GM12874 (cell line): ENCODE measurements around the gene MAPKAPK2.

Source experiments
- CTCF ChIP-seq: IDR thresholded peaks from 2 replicates; pipeline ENCODE4 v1.5.1; 2011; ENCODE audit warnings: low read depth, mild to moderate bottlenecking, control low read depth, low read length, moderate library complexity; ENCODE audit not compliant: insufficient read depth

Gene MAPKAPK2

GRCh38 chr1:206742719-206743383 lies 58.1 kb downstream of the MAPKAPK2 start:
- TF ChIP-seq CTCF, result no peak

- no peak for TF ChIP-seq CTCF
Observed at GRCh38 chr1:206744683-206745082, 60.0 kb downstream of the MAPKAPK2 start.

- no peak for TF ChIP-seq CTCF
Observed at GRCh38 chr1:206745301-206745700, 60.6 kb downstream of the MAPKAPK2 start.

GRCh38 chr1:206748348-206749030 lies 63.8 kb downstream of the MAPKAPK2 start:
- no peak for TF ChIP-seq CTCF

- TF ChIP-seq CTCF, result no peak
Observed at GRCh38 chr1:206751891-206752290, 67.2 kb downstream of the MAPKAPK2 start.

GRCh38 chr1:206752481-206752880 lies 67.8 kb downstream of the MAPKAPK2 start:
- TF ChIP-seq CTCF, result no peak

GRCh38 chr1:206753141-206753540 lies 68.4 kb downstream of the MAPKAPK2 start:
- no peak for TF ChIP-seq CTCF
